ENCODE measurements around the gene MFRP.

MFRP gene

GRCh38 chr11:119317592-119318239, 28.8 kb downstream of the MFRP start:
- peak; percentile 22 for DNase-seq (ENCODE audit: low spot score)
- in situ Hi-C loops (cut with MboI; ENCODE audit: low pct_unique_long_range_greater_than_20kb, low sequenced_read_pairs, unreplicated experiment), result no loop called here
- TF ChIP-seq, protein P1, sequence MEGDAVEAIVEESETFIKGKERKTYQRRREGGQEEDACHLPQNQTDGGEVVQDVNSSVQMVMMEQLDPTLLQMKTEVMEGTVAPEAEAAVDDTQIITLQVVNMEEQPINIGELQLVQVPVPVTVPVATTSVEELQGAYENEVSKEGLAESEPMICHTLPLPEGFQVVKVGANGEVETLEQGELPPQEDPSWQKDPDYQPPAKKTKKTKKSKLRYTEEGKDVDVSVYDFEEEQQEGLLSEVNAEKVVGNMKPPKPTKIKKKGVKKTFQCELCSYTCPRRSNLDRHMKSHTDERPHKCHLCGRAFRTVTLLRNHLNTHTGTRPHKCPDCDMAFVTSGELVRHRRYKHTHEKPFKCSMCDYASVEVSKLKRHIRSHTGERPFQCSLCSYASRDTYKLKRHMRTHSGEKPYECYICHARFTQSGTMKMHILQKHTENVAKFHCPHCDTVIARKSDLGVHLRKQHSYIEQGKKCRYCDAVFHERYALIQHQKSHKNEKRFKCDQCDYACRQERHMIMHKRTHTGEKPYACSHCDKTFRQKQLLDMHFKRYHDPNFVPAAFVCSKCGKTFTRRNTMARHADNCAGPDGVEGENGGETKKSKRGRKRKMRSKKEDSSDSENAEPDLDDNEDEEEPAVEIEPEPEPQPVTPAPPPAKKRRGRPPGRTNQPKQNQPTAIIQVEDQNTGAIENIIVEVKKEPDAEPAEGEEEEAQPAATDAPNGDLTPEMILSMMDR (IDR thresholded peaks at IDR 0.05; ENCODE audit: extremely low read depth, insufficient read depth, missing control alignments), result no peak

DNA sequence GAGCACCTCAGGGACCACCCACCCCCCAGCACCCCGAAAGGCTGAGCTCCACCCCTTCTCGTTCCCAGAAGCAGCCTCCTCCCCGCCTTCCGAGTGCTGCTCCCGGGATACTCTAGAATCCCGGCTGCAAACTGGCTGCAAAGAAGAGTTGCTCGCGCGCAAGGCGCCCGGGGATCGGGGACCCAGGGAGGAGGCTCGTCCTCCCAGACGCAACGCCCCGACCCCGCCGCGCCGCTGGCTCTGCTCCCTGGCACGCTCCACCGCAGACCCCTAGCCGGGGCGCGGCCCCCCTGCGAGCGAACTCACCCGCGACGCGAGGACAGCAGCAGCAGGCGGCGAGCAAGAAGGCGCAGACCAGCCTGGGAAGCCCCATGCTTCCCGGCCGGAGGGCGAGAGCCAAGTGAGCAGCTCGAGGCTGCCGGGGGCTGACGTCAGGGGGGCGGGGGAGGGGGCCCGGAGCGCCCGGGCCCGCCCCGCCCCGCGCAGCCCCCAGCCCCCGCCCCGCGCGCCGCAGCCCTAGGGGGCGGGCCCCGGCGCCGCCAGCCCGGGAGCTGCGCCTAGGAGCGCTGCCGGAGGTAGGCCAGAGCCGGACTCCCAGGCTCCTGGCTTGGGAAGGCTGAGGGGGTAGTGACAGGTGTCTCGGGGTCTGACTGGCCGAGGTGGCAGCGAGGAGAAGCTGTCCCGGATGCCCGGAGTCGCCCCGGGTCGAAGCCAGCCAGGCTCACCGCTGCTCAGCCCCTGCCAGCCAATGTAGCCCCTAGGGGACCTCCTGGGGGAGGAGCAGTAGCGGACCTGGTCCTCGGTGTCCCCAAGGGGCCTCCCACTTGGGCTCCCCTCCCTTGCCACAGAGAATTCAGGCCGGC, 29.5 kb downstream of the MFRP start, which contains the start of gene MCAM:
MCAM (minus strand) TSS at position 402 of the 863 bp plus-strand sequence; CDS start at position 373, 29 bp downstream.
- in situ Hi-C loops (cut with MboI; ENCODE audit: low pct_unique_long_range_greater_than_20kb, low sequenced_read_pairs, unreplicated experiment), result no loop called here
- TF ChIP-seq, protein P1 (IDR thresholded peaks at IDR 0.05; ENCODE audit: extremely low read depth, insufficient read depth, missing control alignments), result no peak
- peak; percentile 60 for DNase-seq (ENCODE audit: low spot score)

DNA sequence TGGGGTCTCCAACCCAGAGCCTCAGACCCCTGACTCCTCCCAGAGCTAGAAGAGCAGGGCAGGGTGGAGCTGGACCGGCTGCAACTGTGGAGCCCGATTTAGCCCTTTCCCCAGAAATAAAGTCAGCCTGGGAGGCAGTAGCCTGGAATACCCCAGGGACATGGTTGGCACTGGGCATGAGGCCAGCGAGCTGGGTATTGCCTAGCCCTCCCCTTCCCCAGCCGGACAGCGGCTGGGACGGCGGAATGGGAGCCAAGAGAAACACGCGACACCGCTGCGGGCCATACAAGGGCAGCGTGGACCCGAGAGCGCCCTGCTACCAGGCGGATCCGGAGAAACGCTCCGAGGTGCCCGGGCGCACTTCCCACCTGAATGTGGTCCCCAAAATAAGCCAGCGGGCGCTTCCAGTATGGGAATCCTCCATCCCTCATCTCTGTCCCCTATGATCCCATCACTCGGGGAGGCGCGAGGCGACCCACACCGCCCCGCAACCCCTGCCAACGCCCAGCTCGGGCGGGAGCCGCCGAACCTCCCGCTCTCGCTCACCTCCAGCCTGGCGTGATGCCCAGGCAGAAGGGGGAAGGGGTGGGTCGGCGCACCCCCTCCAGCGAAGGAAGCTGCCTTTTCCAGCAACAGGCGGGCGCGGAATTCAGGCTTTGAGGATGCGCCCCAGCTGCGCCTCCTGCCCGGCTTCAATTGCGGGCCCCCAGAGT, 30.3 kb downstream of the MFRP start:
- TF ChIP-seq, protein P1 (IDR thresholded peaks at IDR 0.05; ENCODE audit: extremely low read depth, insufficient read depth, missing control alignments), result no peak
- DNase-seq (ENCODE audit: low spot score), result peak; percentile 36
- in situ Hi-C loops (cut with MboI; ENCODE audit: low pct_unique_long_range_greater_than_20kb, low sequenced_read_pairs, unreplicated experiment), result no loop called here

DNA sequence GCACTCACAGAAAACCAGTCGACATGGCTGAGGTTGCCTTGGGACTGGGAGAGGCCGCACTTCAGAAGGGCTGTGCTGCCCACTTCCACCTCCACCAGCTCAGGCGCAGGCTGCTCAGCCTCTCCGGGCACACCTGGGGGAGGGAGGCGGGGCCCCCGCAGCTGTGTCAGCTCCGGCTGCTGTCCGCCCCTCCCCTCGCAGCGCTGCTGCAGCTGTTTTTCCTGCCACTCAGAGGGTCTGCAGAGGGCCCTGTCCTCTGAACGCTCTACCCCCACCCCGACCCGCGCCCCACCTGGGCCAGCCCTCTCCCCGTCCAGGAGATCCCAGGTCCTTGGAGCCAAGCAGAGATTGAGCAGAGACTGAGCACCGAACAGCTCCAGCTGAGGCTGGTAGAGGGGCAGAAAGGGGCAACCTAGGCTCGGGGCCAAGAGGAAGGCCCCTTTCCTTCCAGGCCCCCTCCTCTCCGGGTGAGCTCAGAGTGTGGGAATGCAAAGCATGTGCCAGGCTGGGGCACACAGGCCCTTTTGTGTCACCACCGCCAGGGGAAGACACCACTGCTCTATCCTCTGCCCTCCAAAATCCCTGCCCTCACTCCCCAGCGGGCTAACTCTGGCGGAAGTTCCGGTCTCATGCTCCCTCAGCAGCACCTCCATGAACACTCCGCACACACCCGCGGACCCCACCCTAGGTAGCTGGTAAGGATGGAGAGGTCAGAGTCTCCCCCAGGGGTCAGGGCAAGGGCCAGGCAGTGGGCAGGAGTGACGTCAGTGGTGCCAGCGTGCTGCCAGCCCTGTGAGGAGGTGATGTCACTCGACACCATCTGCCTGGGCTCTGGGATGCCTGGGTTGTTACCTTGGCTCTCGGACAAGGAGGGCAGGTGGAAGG, 31.1 kb downstream of the MFRP start:
- DNase-seq (ENCODE audit: low spot score), result peak; percentile 68
- in situ Hi-C loops (cut with MboI; ENCODE audit: low pct_unique_long_range_greater_than_20kb, low sequenced_read_pairs, unreplicated experiment), result no loop called here
- TF ChIP-seq, protein P1 (IDR thresholded peaks at IDR 0.05; ENCODE audit: extremely low read depth, insufficient read depth, missing control alignments), result no peak

DNA sequence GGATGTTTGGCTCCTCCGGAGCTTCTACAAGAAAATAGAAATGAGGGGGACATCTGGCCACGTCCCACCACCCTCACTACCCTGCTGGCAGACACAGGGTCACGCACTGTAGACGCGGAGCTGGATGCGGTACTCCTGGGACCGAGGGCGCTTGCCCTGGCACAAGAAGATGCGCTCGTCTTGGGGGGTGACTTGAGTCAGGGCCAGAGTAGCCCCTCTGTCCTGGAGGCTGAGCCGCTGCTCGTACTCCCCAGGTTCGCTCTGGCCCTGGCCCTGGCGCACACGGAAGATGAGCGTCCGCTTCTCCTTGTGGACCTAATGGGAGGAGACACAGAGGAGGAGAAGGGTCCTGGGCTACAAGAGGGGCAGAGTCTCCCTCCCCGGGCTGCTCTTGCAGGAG, 31.8 kb downstream of the MFRP start:
- TF ChIP-seq, protein P1 (IDR thresholded peaks at IDR 0.05; ENCODE audit: extremely low read depth, insufficient read depth, missing control alignments), result no peak
- in situ Hi-C loops (cut with MboI; ENCODE audit: low pct_unique_long_range_greater_than_20kb, low sequenced_read_pairs, unreplicated experiment), result no loop called here
- no peak for DNase-seq (ENCODE audit: low spot score)

All from GM13977 (cell line).